Neuronal stem cell (in vitro differentiated cells): ENCODE measurements around the gene MICAL2.

ENCODE experiments used
- DNase-seq: peaks from one replicate; pipeline ENCODE4 v3.0.0-alpha.2; 2013; ENCODE audit warnings: low spot score
- H2AFZ ChIP-seq: one replicate; pipeline ENCODE4 v1.6.1; 2013; ENCODE audit warnings: mild to moderate bottlenecking, low read length, inconsistent platforms
- H2AK5ac ChIP-seq: 2 replicates; pipeline ENCODE4 v1.6.1; 2013; ENCODE audit warnings: low read depth, mild to moderate bottlenecking, inconsistent platforms, low read length, moderate library complexity, mixed read lengths
- H2BK120ac ChIP-seq: 2 replicates; pipeline ENCODE4 v1.6.1; 2013; ENCODE audit warnings: low read depth, mild to moderate bottlenecking, inconsistent platforms, low read length, moderate library complexity, mixed read lengths
- H2BK12ac ChIP-seq: one replicate; pipeline ENCODE4 v1.6.1; 2013; ENCODE audit warnings: low read length, inconsistent platforms
- H2BK15ac ChIP-seq: 2 replicates; pipeline ENCODE4 v1.6.1; 2013; ENCODE audit warnings: mild to moderate bottlenecking, low read length, inconsistent platforms, mixed read lengths
- H2BK5ac ChIP-seq: one replicate; pipeline ENCODE4 v1.6.1; 2013; ENCODE audit warnings: inconsistent platforms, mild to moderate bottlenecking, low read length, moderate library complexity
- H3K14ac ChIP-seq: one replicate; pipeline ENCODE4 v1.6.1; 2013; ENCODE audit warnings: low read length, inconsistent platforms
- H3K18ac ChIP-seq: 2 replicates; pipeline ENCODE4 v1.6.1; 2013; ENCODE audit warnings: low read length, inconsistent platforms
- H3K23ac ChIP-seq: 2 replicates; pipeline ENCODE4 v1.6.1; 2013; ENCODE audit warnings: low read depth, mild to moderate bottlenecking, mixed read lengths, low read length, inconsistent platforms; ENCODE audit not compliant: poor library complexity
- H3K27ac ChIP-seq: replicated peaks from 3 replicates; pipeline ENCODE4 v1.5.1; 2013; ENCODE audit warnings: low read length, inconsistent platforms
- H3K27me3 ChIP-seq, 3 experiments: 2 replicates each; pipeline ENCODE4 v1.6.1; 2013; ENCODE audit warnings: low read length in 3 of 3, mild to moderate bottlenecking in 2 of 3, inconsistent platforms in 1 of 3, low read depth in 1 of 3, mixed read lengths in 1 of 3, moderate library complexity in 1 of 3; ENCODE audit not compliant: control insufficient read depth in 3 of 3, insufficient read depth in 3 of 3
- H3K36me3 ChIP-seq, 2 donors: replicated peaks in 1 of 2; 2 replicates each; pipeline ENCODE4 v1.6.1; 2013; ENCODE audit warnings: low read length in 2 of 2; ENCODE audit not compliant: control insufficient read depth in 2 of 2, insufficient read depth in 2 of 2
- H3K4ac ChIP-seq: 2 replicates; pipeline ENCODE4 v1.6.1; 2013; ENCODE audit warnings: inconsistent platforms, mild to moderate bottlenecking, low read length, moderate library complexity
- H3K4me1 ChIP-seq, 2 donors: 1 replicate in 1 of 2; 2 replicates in 1 of 2; pipeline ENCODE4 v1.6.1; 2013; ENCODE audit warnings: low read length in 2 of 2, low read depth in 1 of 2; ENCODE audit not compliant: control insufficient read depth in 2 of 2, insufficient read depth in 1 of 2
- H3K4me2 ChIP-seq: one replicate; pipeline ENCODE4 v1.6.1; 2013; ENCODE audit warnings: mild to moderate bottlenecking, low read length, inconsistent platforms; ENCODE audit not compliant: insufficient read depth, poor library complexity, severe bottlenecking
- H3K4me3 ChIP-seq, 2 donors: 2 replicates each; pipeline ENCODE4 v1.5.1; 2013; ENCODE audit warnings: low read length in 2 of 2, mild to moderate bottlenecking in 2 of 2, inconsistent platforms in 1 of 2, moderate library complexity in 1 of 2
- H3K79me1 ChIP-seq: one replicate; pipeline ENCODE4 v1.6.1; 2013; ENCODE audit warnings: low read depth, mild to moderate bottlenecking, inconsistent platforms, low read length, moderate library complexity
- H3K9ac ChIP-seq: one replicate; pipeline ENCODE4 v1.6.1; 2013; ENCODE audit warnings: mild to moderate bottlenecking, low read depth, low read length, inconsistent platforms; ENCODE audit not compliant: poor library complexity
- H3K9me3 ChIP-seq, 2 donors: replicated peaks in 1 of 2; 2 replicates each; pipeline versions ENCODE3 to v1.6.1; 2013; ENCODE audit warnings: low read length in 2 of 2, mild to moderate bottlenecking in 2 of 2, inconsistent platforms in 1 of 2, low read depth in 1 of 2, mixed read lengths in 1 of 2, moderate library complexity in 1 of 2; ENCODE audit not compliant: control insufficient read depth in 2 of 2, insufficient read depth in 1 of 2
- H4K8ac ChIP-seq: one replicate; pipeline ENCODE4 v1.6.1; 2013; ENCODE audit warnings: low read depth, mild to moderate bottlenecking, inconsistent platforms, low read length, moderate library complexity
- H4K91ac ChIP-seq: one replicate; pipeline ENCODE4 v1.6.1; 2013; ENCODE audit warnings: low read length, low read depth, mild to moderate bottlenecking, inconsistent platforms; ENCODE audit not compliant: poor library complexity
- WGBS, 2 donors: extraction: QIAGEN DNeasy Blood & Tissue Kit; methylation state at CpG; one replicate each; pipeline ENCODE4 v1.1.7; 2013; ENCODE audit warnings: missing lambda C conversion rate in 2 of 2, mixed read lengths in 1 of 2; ENCODE audit not compliant: insufficient read length in 2 of 2, insufficient replicate concordance in 1 of 2; ENCODE audit errors: extremely low coverage in 2 of 2; 5-methylcytosine and 5-hydroxymethylcytosine counted together

Gene MICAL2

DNA sequence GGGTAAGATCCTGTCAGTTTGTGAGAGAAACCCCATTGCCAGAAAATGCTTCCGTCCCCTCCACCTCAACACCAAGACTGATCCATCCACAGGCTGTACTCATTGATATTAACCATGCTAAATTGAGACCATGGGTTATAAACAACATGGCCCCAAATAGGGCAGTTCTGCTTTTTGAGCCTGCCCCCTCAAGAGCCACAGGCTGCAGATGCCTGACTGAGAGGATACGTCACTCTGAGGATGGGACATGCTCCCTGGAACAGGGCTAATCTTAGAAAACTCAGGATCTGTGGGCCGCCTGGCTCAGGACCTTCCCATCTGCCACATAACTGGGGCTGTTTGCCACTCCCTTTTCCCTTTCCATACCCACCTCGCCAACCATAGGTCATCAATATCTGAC, 99.8 kb downstream of the MICAL2 start:
- no peak overlapping the region for H2BK12ac ChIP-seq
- no peak overlapping the region for H3K27ac ChIP-seq
- no peak overlapping the region for H3K18ac ChIP-seq

DNA sequence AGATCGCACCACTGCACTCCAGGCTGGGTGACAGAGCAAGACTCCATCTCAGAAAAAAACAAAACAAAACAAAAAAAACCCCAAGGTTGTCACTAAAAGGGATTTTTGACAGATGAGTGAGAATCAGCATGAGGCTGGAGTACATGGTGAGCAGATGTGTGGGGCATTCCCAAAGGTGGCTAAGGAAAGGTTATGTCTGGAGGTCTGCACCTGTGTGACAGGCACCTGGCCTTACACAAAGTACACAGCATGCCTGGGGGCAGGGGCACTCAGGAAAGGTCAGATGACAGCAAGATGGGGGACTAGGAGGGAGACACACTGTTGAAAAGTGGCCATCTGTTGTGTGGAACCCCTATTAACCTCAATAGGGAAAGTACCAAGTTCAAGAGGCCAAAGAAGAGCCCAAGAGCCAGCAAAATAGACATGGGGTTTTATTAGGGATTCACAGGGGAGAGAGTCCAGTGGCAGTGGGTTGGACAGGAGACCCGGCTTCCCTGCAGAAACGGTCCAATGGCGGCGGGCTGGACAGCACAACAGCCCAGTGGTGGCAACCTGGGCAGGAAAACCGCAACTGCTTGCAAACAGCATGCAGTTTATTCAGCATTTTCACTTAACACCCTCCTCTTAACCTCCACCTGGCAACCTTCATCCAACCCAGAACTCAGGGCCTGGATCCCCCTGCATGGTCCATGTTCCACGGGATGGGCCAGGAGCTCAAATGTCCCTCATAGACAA, 101.1 kb downstream of the MICAL2 start:
- WGBS, 2 donors = no CpG with 5 or more reads among the region's 7 CpGs
- Histone ChIP-seq H3K4me1 (peaks cover 9 to 16% of the 10 kb centered on the region in 2 donors), H4K8ac (no peak overlapping the region), H3K36me3 (no peaks in the 10 kb centered on the region), H2BK15ac (no peak overlapping the region), H3K9me3 (no peaks in the 10 kb centered on the region), H3K4ac (no peak overlapping the region), H3K4me2 (no peak overlapping the region), H3K23ac (no peak overlapping the region), H3K27me3 (no peaks in the 10 kb centered on the region), H2AFZ (no peak overlapping the region), H2BK5ac (no peak overlapping the region), H3K79me1 (no peaks in the 10 kb centered on the region), H3K14ac (no peak overlapping the region), H3K27ac (no peak overlapping the region), H4K91ac (peak overlapping the region; percentile 16), H3K9ac (no peak overlapping the region), H2BK12ac (no peak overlapping the region), H2BK120ac (no peak overlapping the region), H3K18ac (no peak overlapping the region), H3K4me3 (no peak overlapping the region), H2AK5ac (no peak overlapping the region)
- no peak for DNase-seq

More for the DNA sequence above, 99.8 kb downstream of the MICAL2 start:
- H3K4ac ChIP-seq = no peak overlapping the region
- H2AFZ ChIP-seq = no peak overlapping the region
- no peak for DNase-seq
- H3K4me3 ChIP-seq = no peak overlapping the region
- H2AK5ac ChIP-seq = no peak overlapping the region
- H2BK15ac ChIP-seq = no peak overlapping the region
- no peak overlapping the region for H3K4me2 ChIP-seq
- H2BK120ac ChIP-seq = no peak overlapping the region
- H3K23ac ChIP-seq = no peak overlapping the region
- no peak overlapping the region for H2BK5ac ChIP-seq
- no peaks in the 10 kb centered on the region for H3K36me3 ChIP-seq
- H3K79me1 ChIP-seq = no peaks in the 10 kb centered on the region
- H3K4me1 ChIP-seq = peaks cover 7 to 9% of the 10 kb centered on the region in 2 donors
- no peak overlapping the region for H4K8ac ChIP-seq
- no peak overlapping the region for H4K91ac ChIP-seq
- no peaks in the 10 kb centered on the region for H3K9me3 ChIP-seq
- H3K9ac ChIP-seq = no peak overlapping the region
- H3K14ac ChIP-seq = no peak overlapping the region
- H3K27me3 ChIP-seq = no peaks in the 10 kb centered on the region
- no CpG with 5 or more reads among the region's 4 CpGs for WGBS, 2 donors

DNA sequence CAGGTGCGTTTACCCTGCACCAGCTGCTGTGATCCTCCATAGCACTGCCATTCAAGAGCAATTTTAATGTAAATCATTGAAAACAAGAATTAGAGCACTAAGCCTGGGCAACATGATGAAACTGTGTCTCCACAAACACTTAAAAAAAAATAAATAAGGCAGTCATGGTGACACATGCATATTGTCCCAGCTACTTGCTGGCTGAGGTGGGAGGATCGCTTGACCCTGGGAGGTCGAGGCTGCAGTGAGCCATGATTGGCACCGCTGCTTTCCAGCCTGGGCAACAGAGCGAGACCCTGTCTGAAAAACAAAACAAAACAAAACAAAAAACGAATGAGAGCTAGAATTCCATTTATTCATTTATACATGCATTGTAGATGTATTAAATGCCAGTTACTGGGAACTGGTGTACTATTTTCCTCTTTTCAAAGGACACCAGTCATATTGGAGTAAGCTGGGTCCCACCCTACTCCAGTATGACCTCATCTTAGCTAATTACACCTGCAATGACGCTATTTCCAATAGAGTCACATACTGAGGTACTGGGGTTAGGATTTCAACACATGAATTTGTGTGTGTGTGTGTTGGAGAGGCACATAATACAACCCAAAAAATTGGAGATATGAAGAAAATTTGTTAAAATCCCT, 101.9 kb downstream of the MICAL2 start:
- H3K36me3 ChIP-seq = no peaks in the 10 kb centered on the region
- H3K9ac ChIP-seq = no peak overlapping the region
- no peak overlapping the region for H2AFZ ChIP-seq
- H3K4me1 ChIP-seq = peaks cover 9 to 16% of the 10 kb centered on the region in 2 donors
- no peak overlapping the region for H3K18ac ChIP-seq
- H2BK5ac ChIP-seq = no peak overlapping the region
- no peaks in the 10 kb centered on the region for H3K79me1 ChIP-seq
- H3K4ac ChIP-seq = no peak overlapping the region
- H2BK120ac ChIP-seq = no peak overlapping the region
- no peak overlapping the region for H3K23ac ChIP-seq
- H2AK5ac ChIP-seq = no peak overlapping the region
- no peak overlapping the region for H2BK12ac ChIP-seq
- no peaks in the 10 kb centered on the region for H3K27me3 ChIP-seq
- no peak overlapping the region for H4K91ac ChIP-seq
- H4K8ac ChIP-seq = no peak overlapping the region
- H2BK15ac ChIP-seq = no peak overlapping the region
- H3K27ac ChIP-seq = no peak overlapping the region
- H3K14ac ChIP-seq = no peak overlapping the region
- H3K9me3 ChIP-seq = no peaks in the 10 kb centered on the region
- no peak overlapping the region for H3K4me3 ChIP-seq
- no CpG with 5 or more reads among the region's 7 CpGs for WGBS, 2 donors
- H3K4me2 ChIP-seq = no peak overlapping the region
- no peak for DNase-seq

GRCh38 chr11:12212821-12213185, 102.4 kb downstream of the MICAL2 start:
- Histone ChIP-seq H4K91ac (no peak overlapping the region), H3K27ac (no peak overlapping the region), H3K4ac (no peak overlapping the region), H3K4me3 (no peak overlapping the region), H3K4me1 (peaks cover 9 to 16% of the 10 kb centered on the region in 2 donors), H2AFZ (no peak overlapping the region), H4K8ac (no peak overlapping the region), H2BK15ac (no peak overlapping the region), H2AK5ac (no peak overlapping the region), H3K4me2 (no peak overlapping the region), H3K14ac (no peak overlapping the region), H3K23ac (no peak overlapping the region), H2BK12ac (no peak overlapping the region), H2BK120ac (no peak overlapping the region), H2BK5ac (no peak overlapping the region), H3K9me3 (no peaks in the 10 kb centered on the region), H3K36me3 (no peaks in the 10 kb centered on the region), H3K9ac (no peak overlapping the region), H3K79me1 (no peaks in the 10 kb centered on the region), H3K18ac (no peak overlapping the region), H3K27me3 (no peaks in the 10 kb centered on the region)
- no CpG with 5 or more reads among the region's 5 CpGs for WGBS, 2 donors
- no peak for DNase-seq
